Cardiac fibroblast (primary cell): ENCODE data around the gene PCNX4.
A peak's percentile ranks its signal among the peaks of the same experiment; 100 is the strongest.

Source experiments
- DNase-seq, 2 donors: peaks; one replicate each; pipeline versions ENCODE4 v3.0.0 to v3.0.0-alpha.2; 2010; ENCODE audit warnings: low read depth in 2 of 2
- H3K4me3 ChIP-seq, 2 donors: replicated peaks in 1 of 2; 1 replicate in 1 of 2; 2 replicates in 1 of 2; pipeline ENCODE4 v1.5.1; 2011; ENCODE audit warnings: low read depth in 2 of 2, low read length in 2 of 2, mild to moderate bottlenecking in 2 of 2, moderate library complexity in 1 of 2
- TF ChIP-seq, protein P1 (sequence below): IDR thresholded peaks from one replicate; pipeline ENCODE4 v1.5.1; 2011; ENCODE audit warnings: low read depth, mild to moderate bottlenecking, low read length, inconsistent platforms

The PCNX4 gene

DNA sequence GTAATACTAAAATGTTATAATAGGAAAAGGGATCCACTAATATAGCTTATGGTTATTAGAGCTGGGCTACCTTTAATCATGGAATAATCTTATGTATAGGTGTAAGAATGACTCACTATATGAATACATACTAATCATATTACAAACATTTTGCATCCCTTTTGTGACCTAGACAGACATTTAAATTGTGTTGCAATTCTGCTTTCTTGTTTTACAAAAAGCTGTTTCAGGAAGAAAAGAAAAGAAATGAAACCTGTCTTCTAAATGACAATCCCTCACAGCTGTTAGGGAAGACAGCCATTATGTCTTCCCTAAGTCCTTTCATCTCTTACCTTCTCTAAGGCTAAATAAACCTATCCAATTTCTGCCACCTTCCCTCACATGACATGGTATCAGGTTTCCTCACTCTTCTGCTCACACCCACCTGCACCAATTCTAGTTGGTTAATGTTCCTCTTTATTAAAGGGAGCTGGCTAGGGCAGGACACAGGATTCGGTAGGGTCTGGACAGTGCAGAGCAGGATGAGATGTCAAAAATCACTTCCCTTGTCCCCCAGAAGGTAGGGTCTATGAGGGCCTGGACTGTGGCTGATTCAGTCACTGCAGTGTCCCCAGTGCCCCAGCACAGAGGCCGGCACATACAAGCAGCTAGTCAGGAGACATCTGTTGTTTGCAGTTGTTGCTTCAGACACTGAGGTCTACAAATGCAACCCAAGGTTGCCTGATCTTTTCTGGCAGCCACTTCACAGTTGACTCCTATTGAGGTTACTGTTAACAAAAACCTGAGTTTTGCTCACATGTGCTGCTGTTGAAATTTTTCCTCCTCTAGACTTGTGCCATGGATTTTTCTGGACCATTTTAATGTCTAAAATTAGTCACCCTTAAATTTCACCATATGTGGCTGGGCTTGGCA is 69.7 kb downstream of the PCNX4 start:
- peak; percentile 13 to 64 for DNase-seq
- no peak overlapping the region for H3K4me3 ChIP-seq
- TF ChIP-seq, protein P1, sequence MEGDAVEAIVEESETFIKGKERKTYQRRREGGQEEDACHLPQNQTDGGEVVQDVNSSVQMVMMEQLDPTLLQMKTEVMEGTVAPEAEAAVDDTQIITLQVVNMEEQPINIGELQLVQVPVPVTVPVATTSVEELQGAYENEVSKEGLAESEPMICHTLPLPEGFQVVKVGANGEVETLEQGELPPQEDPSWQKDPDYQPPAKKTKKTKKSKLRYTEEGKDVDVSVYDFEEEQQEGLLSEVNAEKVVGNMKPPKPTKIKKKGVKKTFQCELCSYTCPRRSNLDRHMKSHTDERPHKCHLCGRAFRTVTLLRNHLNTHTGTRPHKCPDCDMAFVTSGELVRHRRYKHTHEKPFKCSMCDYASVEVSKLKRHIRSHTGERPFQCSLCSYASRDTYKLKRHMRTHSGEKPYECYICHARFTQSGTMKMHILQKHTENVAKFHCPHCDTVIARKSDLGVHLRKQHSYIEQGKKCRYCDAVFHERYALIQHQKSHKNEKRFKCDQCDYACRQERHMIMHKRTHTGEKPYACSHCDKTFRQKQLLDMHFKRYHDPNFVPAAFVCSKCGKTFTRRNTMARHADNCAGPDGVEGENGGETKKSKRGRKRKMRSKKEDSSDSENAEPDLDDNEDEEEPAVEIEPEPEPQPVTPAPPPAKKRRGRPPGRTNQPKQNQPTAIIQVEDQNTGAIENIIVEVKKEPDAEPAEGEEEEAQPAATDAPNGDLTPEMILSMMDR: no peak

- peak overlapping the region in 1 of 2 donors; percentile 90 for H3K4me3 ChIP-seq
- no peak for DNase-seq
- TF ChIP-seq, protein P1: no peak
Measured at GRCh38 chr14:60163693-60164092, 72.0 kb downstream of the PCNX4 start.

- TF ChIP-seq, protein P1: no peak
- H3K4me3 ChIP-seq: peak overlapping the region; percentile 90 to 95
- no peak for DNase-seq
Measured at GRCh38 chr14:60164404-60164711, 72.6 kb downstream of the PCNX4 start.

GRCh38 chr14:60164712-60165546 is 73.2 kb downstream of the PCNX4 start, which contains the start of gene DHRS7:
Gene DHRS7, minus strand, starts transcription at chr14:60165398. Its CDS starts 89 bp downstream, at chr14:60165309.
- H3K4me3 ChIP-seq: peak within 1 kb of the TSS; percentile 90 to 95

DNA sequence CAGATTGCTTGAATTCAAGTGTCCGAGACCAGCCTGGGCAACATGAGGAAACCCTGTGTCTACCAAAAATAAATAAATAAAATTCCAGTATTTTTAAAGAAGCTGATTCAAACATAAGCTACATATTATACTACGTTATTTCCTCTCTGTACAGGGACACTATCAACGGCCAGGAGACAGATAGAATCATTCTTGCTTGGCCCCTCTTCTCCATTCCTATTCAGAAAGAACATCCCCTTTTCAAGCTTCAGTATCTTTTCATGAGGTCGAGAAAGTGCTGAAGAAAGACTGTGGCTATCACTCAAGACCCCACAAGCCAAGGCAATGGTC is 73.8 kb downstream of the PCNX4 start:
- no peak for DNase-seq
- H3K4me3 ChIP-seq: peak overlapping the region; percentile 90 to 95
- TF ChIP-seq, protein P1: no peak

More at GRCh38 chr14:60164712-60165546, 73.2 kb downstream of the PCNX4 start, which contains the start of gene DHRS7:
- TF ChIP-seq, protein P1: peak; percentile 30
- DNase-seq: peak; percentile 73 to 78

DNA sequence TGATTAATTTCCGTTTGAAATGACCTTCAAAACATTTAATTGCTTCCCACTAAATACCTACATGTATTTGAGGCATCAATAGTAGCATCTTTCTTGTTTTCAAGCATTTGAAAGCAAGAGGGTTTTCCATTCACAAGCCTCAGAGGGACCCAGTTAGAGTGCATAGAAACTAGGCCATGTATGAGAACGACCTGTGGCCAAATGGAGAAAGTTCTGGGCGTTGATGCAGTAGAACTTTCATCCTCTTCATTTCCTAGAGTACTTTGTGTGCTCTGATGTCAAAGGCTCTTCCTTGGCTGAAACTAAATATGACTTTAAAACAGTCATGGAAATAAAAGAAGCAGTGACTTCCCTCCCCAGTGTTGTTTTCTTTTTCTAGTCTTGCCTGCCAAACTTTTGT is 74.4 kb downstream of the PCNX4 start:
- no peak for DNase-seq
- no peak overlapping the region for H3K4me3 ChIP-seq
- TF ChIP-seq, protein P1: no peak
